Nucleus accumbens (tissue), 56 donors: ENCODE measurements around the gene KCNAB2.

Experiments
- DNase-seq, 56 donors: peaks; one replicate each; lab custom pipeline; 2025; lab: John Stamatoyannopoulos, UW

The KCNAB2 gene

GRCh38 chr1:6140413-6140812, 94.7 kb downstream of the KCNAB2 start:
- DNase-seq, result no peak

- DNase-seq, result no peak
Observed at GRCh38 chr1:6141592-6141991, 95.9 kb downstream of the KCNAB2 start.

GRCh38 chr1:6142036-6142621, 96.4 kb downstream of the KCNAB2 start:
- DNase-seq, result no peak

- no peak for DNase-seq
Observed at GRCh38 chr1:6142734-6143133, 97.0 kb downstream of the KCNAB2 start.

GRCh38 chr1:6143395-6143794, 97.7 kb downstream of the KCNAB2 start:
- no peak for DNase-seq

GRCh38 chr1:6144175-6144574, 98.5 kb downstream of the KCNAB2 start:
- no peak for DNase-seq

- no peak for DNase-seq
Observed at GRCh38 chr1:6144647-6145395, 99.1 kb downstream of the KCNAB2 start.

GRCh38 chr1:6145396-6145750, 99.7 kb downstream of the KCNAB2 start:
- no peak for DNase-seq

- no peak for DNase-seq
Observed at GRCh38 chr1:6145864-6146410, 100.2 kb downstream of the KCNAB2 start.

GRCh38 chr1:6148497-6149241, 103.0 kb downstream of the KCNAB2 start:
- DNase-seq, result peak in 11 of 56 donors; percentile 1 to 52 (median 8)

- DNase-seq, result no peak
Observed at GRCh38 chr1:6149597-6149996, 103.9 kb downstream of the KCNAB2 start.

GRCh38 chr1:6150006-6150938, 104.6 kb downstream of the KCNAB2 start:
- no peak for DNase-seq
